OCI-LY1 (cell line): ENCODE measurements around the gene SLC38A2.

Experiments used
- H2AFZ ChIP-seq: fragments of 200-600 bp; sonication (generic), shearing (Covaris generic); 2 replicates; pipeline ENCODE4 v1.6.0; 2014; ENCODE audit warnings: antibody characterized with exemption, mild to moderate bottlenecking, low read length
- H3F3A ChIP-seq: fragments of 200-600 bp; sonication (generic), shearing (Covaris generic); 2 replicates; pipeline ENCODE4 v1.6.0; 2014; ENCODE audit warnings: mild to moderate bottlenecking, antibody characterized with exemption, low read length, moderate library complexity; ENCODE audit not compliant: insufficient read depth
- H3K27ac ChIP-seq: fragments of 200-600 bp; sonication (generic); 2 replicates; pipeline ENCODE4 v1.5.1; 2014; ENCODE audit warnings: low read length, mixed run types, mild to moderate bottlenecking, low read depth; ENCODE audit not compliant: poor library complexity, severe bottlenecking
- H3K27me3 ChIP-seq: fragments of 200-600 bp; sonication (generic); 2 replicates; pipeline ENCODE4 v1.6.0; 2014; ENCODE audit warnings: antibody characterized with exemption, mild to moderate bottlenecking, low read length, moderate library complexity; ENCODE audit not compliant: insufficient read depth
- H3K36me3 ChIP-seq: fragments of 200-600 bp; sonication (generic); 2 replicates; pipeline ENCODE4 v1.6.1; 2014; ENCODE audit warnings: mild to moderate bottlenecking, antibody characterized with exemption, low read length, moderate library complexity, mixed read lengths; ENCODE audit not compliant: insufficient read depth
- H3K4me1 ChIP-seq: fragments of 200-600 bp; sonication (generic); 2 replicates; pipeline ENCODE4 v1.5.1; 2014; ENCODE audit warnings: mild to moderate bottlenecking, low read length, moderate library complexity; ENCODE audit not compliant: insufficient read depth, severe bottlenecking
- H3K4me2 ChIP-seq: fragments of 200-600 bp; sonication (generic), shearing (Covaris generic); 2 replicates; pipeline ENCODE4 v1.6.1; 2014; ENCODE audit warnings: low read length
- H3K4me3 ChIP-seq: fragments of 200-600 bp; sonication (generic); 2 replicates; pipeline ENCODE4 v1.5.1; 2014; ENCODE audit warnings: low read length, low read depth, mild to moderate bottlenecking, mixed read lengths; ENCODE audit not compliant: poor library complexity, severe bottlenecking
- H3K79me2 ChIP-seq: fragments of 200-600 bp; shearing (Covaris generic); 2 replicates; pipeline ENCODE4 v1.6.1; 2016; ENCODE audit warnings: mixed run types, low read length, mixed read lengths; ENCODE audit not compliant: insufficient read depth
- H3K9ac ChIP-seq: fragments of 200-600 bp; sonication (generic), shearing (Covaris generic); 2 replicates; pipeline ENCODE4 v1.6.1; 2014; ENCODE audit warnings: mild to moderate bottlenecking, low read length, mixed read lengths
- H3K9me2 ChIP-seq: fragments of 200-600 bp; sonication (generic), shearing (Covaris generic); 2 replicates; pipeline ENCODE4 v1.6.1; 2014; ENCODE audit warnings: low read depth, mild to moderate bottlenecking, low read length, mixed read lengths
- H3K9me3 ChIP-seq: fragments of 200-600 bp; shearing (Covaris generic); 2 replicates; pipeline ENCODE4 v1.6.1; 2014; ENCODE audit warnings: low read length, mixed read lengths
- H4K20me1 ChIP-seq: fragments of 200-600 bp; sonication (generic), shearing (Covaris generic); 2 replicates; pipeline ENCODE4 v1.6.0; 2016; ENCODE audit warnings: mild to moderate bottlenecking, low read length; ENCODE audit not compliant: insufficient read depth
- EZH2 ChIP-seq: fragments of 200-600 bp; sonication (generic), shearing (Covaris generic); IDR thresholded peaks from 2 replicates; pipeline ENCODE4 v1.8.0; 2017; ENCODE audit warnings: borderline replicate concordance, mixed run types, mild to moderate bottlenecking, antibody characterized with exemption, low read length, moderate library complexity, mixed read lengths
- TF ChIP-seq, protein P1 (sequence below): fragments of 200-600 bp; sonication (generic), shearing (Covaris generic); IDR thresholded peaks from 2 replicates; pipeline ENCODE4 v1.5.1; 2017; ENCODE audit warnings: mild to moderate bottlenecking, antibody characterized with exemption, low read length, moderate library complexity, mixed read lengths

SLC38A2 gene

DNA sequence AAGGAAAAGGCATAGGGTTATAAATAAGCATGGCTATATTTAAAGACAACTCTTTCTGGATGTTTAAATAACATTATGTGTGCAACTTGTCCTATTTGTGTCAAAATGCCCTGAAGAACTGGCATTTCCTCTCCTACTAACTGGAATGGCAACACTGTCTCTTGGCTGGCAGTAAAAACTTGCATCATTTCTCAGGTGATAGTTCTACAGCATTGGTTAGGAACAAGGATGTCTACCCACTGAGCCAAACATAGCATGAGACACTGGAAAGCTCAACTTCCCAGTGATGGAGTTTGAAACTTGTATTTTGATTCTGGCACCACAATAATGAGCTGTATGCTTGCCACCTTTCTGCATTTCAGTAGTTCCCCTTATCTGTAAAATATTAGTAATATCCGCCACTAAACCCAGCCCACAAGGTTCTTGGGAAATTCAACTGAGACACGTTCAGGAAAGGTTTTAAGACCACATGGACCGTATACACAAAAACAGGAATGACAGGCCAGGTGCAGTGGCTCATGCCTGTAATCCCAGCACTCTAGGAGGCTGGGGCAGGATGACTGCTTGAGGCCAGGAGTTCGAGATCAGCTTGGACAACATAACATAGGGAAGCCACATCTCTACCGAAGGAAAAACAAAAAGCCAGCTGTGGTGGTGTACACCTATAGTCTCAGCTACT, 5.1 kb downstream of the SLC38A2 start:
- Histone ChIP-seq H3K27ac (no peak overlapping the region), H3K9ac (no peak overlapping the region), H4K20me1 (no peaks in the 10 kb centered on the region)

DNA sequence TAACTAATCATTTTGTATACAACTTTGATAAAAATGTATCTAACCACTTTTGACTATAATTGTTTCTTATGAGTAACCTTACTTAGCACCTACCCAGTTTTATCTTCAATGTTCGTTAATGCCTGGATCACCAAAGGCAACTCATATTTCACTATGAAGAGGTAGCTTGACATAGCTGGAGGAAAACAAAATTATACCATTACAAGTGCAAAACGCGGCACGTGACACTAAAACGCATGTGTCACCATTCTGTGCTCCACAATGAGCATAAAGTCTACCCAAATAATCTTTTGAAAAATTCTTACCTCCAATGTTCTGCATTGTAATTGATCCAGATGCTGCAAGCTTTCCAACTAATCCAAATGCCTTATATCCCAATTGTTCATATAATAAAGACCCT, 5.8 kb downstream of the SLC38A2 start:
- peaks cover 26% of the 10 kb centered on the region for H3K4me1 ChIP-seq
- no peaks in the 10 kb centered on the region for H3K9me3 ChIP-seq
- H3K27ac ChIP-seq = no peak overlapping the region
- H3K79me2 ChIP-seq = peaks cover 19% of the 10 kb centered on the region; the same call in 1 of the 2 replicates
- no peak overlapping the region for H3K4me2 ChIP-seq
- no peaks in the 10 kb centered on the region; the same call in 1 of the 2 replicates for H3F3A ChIP-seq
- H3K27me3 ChIP-seq = no peaks in the 10 kb centered on the region
- peaks cover 98% of the 10 kb centered on the region for H3K36me3 ChIP-seq
- H3K9ac ChIP-seq = no peak overlapping the region
- no peaks in the 10 kb centered on the region for H4K20me1 ChIP-seq
- no peak overlapping the region for H3K4me3 ChIP-seq
- H3K9me2 ChIP-seq = no peaks in the 10 kb centered on the region
- no peak overlapping the region for H2AFZ ChIP-seq
- TF ChIP-seq, protein P1, sequence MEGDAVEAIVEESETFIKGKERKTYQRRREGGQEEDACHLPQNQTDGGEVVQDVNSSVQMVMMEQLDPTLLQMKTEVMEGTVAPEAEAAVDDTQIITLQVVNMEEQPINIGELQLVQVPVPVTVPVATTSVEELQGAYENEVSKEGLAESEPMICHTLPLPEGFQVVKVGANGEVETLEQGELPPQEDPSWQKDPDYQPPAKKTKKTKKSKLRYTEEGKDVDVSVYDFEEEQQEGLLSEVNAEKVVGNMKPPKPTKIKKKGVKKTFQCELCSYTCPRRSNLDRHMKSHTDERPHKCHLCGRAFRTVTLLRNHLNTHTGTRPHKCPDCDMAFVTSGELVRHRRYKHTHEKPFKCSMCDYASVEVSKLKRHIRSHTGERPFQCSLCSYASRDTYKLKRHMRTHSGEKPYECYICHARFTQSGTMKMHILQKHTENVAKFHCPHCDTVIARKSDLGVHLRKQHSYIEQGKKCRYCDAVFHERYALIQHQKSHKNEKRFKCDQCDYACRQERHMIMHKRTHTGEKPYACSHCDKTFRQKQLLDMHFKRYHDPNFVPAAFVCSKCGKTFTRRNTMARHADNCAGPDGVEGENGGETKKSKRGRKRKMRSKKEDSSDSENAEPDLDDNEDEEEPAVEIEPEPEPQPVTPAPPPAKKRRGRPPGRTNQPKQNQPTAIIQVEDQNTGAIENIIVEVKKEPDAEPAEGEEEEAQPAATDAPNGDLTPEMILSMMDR = no peak
- TF ChIP-seq EZH2 = no peak

More for the DNA sequence above, 5.1 kb downstream of the SLC38A2 start:
- Histone ChIP-seq H3K79me2 (peaks cover 26% of the 10 kb centered on the region; the same call in 1 of the 2 replicates), H3K9me2 (no peaks in the 10 kb centered on the region), H3K4me1 (peaks cover 26% of the 10 kb centered on the region), H3K4me3 (no peak overlapping the region), H3F3A (no peaks in the 10 kb centered on the region; the same call in 1 of the 2 replicates), H3K9me3 (no peaks in the 10 kb centered on the region), H3K4me2 (no peak overlapping the region), H3K36me3 (peaks cover 91% of the 10 kb centered on the region), H3K27me3 (no peaks in the 10 kb centered on the region), H2AFZ (no peak overlapping the region)
- no peak for TF ChIP-seq EZH2
- TF ChIP-seq, protein P1 = no peak

DNA sequence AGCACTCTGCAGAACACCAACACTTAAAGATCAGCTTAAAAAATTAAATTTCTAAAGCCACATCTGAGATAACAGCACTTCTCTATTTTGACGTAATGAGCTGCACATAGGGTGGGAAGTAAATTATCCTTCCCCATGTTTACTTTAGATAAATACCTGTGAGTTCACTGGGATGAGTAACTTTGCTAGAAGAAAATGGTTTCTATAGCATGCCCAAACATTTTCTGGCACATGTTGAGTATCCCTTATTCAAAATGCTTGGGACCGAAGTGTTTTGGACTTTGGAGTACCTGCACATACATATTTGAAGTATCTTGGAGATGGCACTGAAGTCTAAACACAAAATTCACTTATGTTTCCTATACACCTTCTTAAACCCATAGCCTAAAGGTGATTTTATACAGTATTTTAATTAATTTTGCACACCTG, 6.6 kb downstream of the SLC38A2 start:
- Histone ChIP-seq H3K9ac (no peak overlapping the region), H3K4me1 (peaks cover 25% of the 10 kb centered on the region), H3K4me3 (no peak overlapping the region), H3K9me2 (no peaks in the 10 kb centered on the region), H3K36me3 (peaks cover 100% of the 10 kb centered on the region), H3K27me3 (no peaks in the 10 kb centered on the region), H3F3A (peaks cover 6% of the 10 kb centered on the region; the same call in 1 of the 2 replicates), H4K20me1 (no peaks in the 10 kb centered on the region), H2AFZ (no peak overlapping the region), H3K4me2 (no peak overlapping the region), H3K79me2 (peaks cover 14% of the 10 kb centered on the region; the same call in 1 of the 2 replicates), H3K27ac (no peak overlapping the region), H3K9me3 (no peaks in the 10 kb centered on the region)
- TF ChIP-seq, protein P1 = no peak
- TF ChIP-seq EZH2 = no peak
